Keratinocyte (primary cell): ENCODE data around the gene ADGRL3. TPM values are rescaled to one million over a fixed set of nuclear protein-coding genes. Genes with fewer than 3 reads are reported as not detected.

Experiments
- DNase-seq: peaks from one replicate; pipeline ENCODE4 v3.0.0-alpha.2; 2011; ENCODE audit warnings: low read depth, missing footprints, low spot score
- FAIRE-seq: peaks from 2 replicates; lab custom pipeline; 2011; peaks lifted over from hg19 to GRCh38; lab: Jason Lieb, UNC
- H2AFZ ChIP-seq: 2 replicates; pipeline ENCODE4 v1.6.0; 2012; ENCODE audit warnings: low read length, control low read depth, inconsistent platforms; ENCODE audit not compliant: control insufficient read depth
- H3K27ac ChIP-seq: 2 replicates; pipeline ENCODE4 v1.5.1; 2011; ENCODE audit warnings: low read length; ENCODE audit not compliant: control insufficient read depth, insufficient read depth
- H3K27me3 ChIP-seq: 3 replicates; pipeline ENCODE4 v1.6.0; 2011; ENCODE audit warnings: low read length; ENCODE audit not compliant: control insufficient read depth, insufficient read depth; ENCODE audit errors: extremely low read depth
- H3K36me3 ChIP-seq, 2 experiments: 2 replicates in 1 of 2; 3 replicates in 1 of 2; pipeline ENCODE4 v1.5.1; 2011; ENCODE audit warnings: low read length in 2 of 2, mild to moderate bottlenecking in 1 of 2; ENCODE audit not compliant: control insufficient read depth in 2 of 2, insufficient read depth in 2 of 2; ENCODE audit errors: extremely low read depth in 1 of 2
- H3K4me1 ChIP-seq: 3 replicates; pipeline ENCODE4 v1.5.1; 2011; ENCODE audit warnings: low read length; ENCODE audit not compliant: control insufficient read depth, insufficient read depth; ENCODE audit errors: extremely low read depth
- H3K4me2 ChIP-seq: 3 replicates; pipeline ENCODE4 v1.6.0; 2011; ENCODE audit warnings: low read depth, low read length; ENCODE audit not compliant: control insufficient read depth, insufficient read depth; ENCODE audit errors: extremely low read depth
- H3K4me3 ChIP-seq, 3 experiments: fragments of 200-600 bp in 1 of 3; sonication (generic) in 1 of 3; 2 replicates in 2 of 3; 3 replicates in 1 of 3; pipeline ENCODE4 v1.5.1; 2011 to 2016; ENCODE audit warnings: low read length in 3 of 3, mild to moderate bottlenecking in 3 of 3, control low read depth in 2 of 3, inconsistent platforms in 1 of 3, low read depth in 1 of 3, mixed read lengths in 1 of 3, mixed run types in 1 of 3, moderate library complexity in 1 of 3; ENCODE audit not compliant: control insufficient read depth in 2 of 3, insufficient read depth in 2 of 3; ENCODE audit errors: extremely low read depth in 1 of 3
- H3K79me2 ChIP-seq: 2 replicates; pipeline ENCODE4 v1.6.0; 2012; ENCODE audit warnings: low read length; ENCODE audit not compliant: control insufficient read depth, insufficient read depth
- H3K9ac ChIP-seq: 3 replicates; pipeline ENCODE4 v1.6.0; 2011; ENCODE audit warnings: low read length; ENCODE audit not compliant: control insufficient read depth, insufficient read depth; ENCODE audit errors: extremely low read depth
- H3K9me1 ChIP-seq: 3 replicates; pipeline ENCODE4 v1.6.0; 2011; ENCODE audit warnings: low read length; ENCODE audit not compliant: control insufficient read depth, insufficient read depth; ENCODE audit errors: extremely low read depth
- H3K9me3 ChIP-seq: 2 replicates; pipeline ENCODE4 v1.5.1; 2012; ENCODE audit warnings: low read depth, low read length; ENCODE audit not compliant: control insufficient read depth
- H4K20me1 ChIP-seq: 3 replicates; pipeline ENCODE4 v1.6.0; 2011; ENCODE audit warnings: low read length; ENCODE audit not compliant: control insufficient read depth, insufficient read depth; ENCODE audit errors: extremely low read depth
- EZH2 ChIP-seq: IDR thresholded peaks from one replicate; pipeline ENCODE4 v1.6.1; 2012; ENCODE audit warnings: inconsistent platforms, mild to moderate bottlenecking, low read length, moderate library complexity
- dilution Hi-C: fragments of 300-500 bp; cut with MboI; formaldehyde crosslinking; loops from one replicate; pipeline ENCODE4 v1.7.0; 2020; ENCODE audit warnings: low sequenced_read_pairs; ENCODE audit not compliant: extremely low pct_ligation_motif_present
- polyA minus RNA-seq, 3 experiments: library from RNA; depleted of rRNA, polyadenylated mRNA; stranded (reverse); fragments of >200 nt; gene quantifications; 1 replicate in 1 of 3; 2 replicates in 1 of 3; 3 replicates in 1 of 3; pipeline ENCODE4 v1.2.3, GENCODE V29; 2011
- polyA plus RNA-seq, 5 experiments: library from polyadenylated mRNA; depleted of rRNA in 3 of 5; stranded (reverse) in 3 of 5; stranded (forward) in 1 of 5; unstranded in 1 of 5; fragments of >200 nt; gene quantifications; 1 replicate in 1 of 5; 2 replicates in 3 of 5; 3 replicates in 1 of 5; pipeline versions ENCODE4 v1.2.1 to v1.2.3, GENCODE V29; 2011 to 2012; ENCODE audit warnings: missing spikeins in 2 of 5, low read depth in 1 of 5, low replicate concordance in 1 of 5
- TF ChIP-seq, protein P1 (sequence below), 3 experiments: IDR thresholded peaks in 1 of 3; conservative IDR thresholded peaks in 1 of 3; optimal IDR thresholded peaks in 1 of 3; 2 replicates in 2 of 3; 3 replicates in 1 of 3; pipeline versions ENCODE3 to v1.5.1; 2011; ENCODE audit warnings: low read length in 3 of 3, mild to moderate bottlenecking in 3 of 3, moderate library complexity in 2 of 3, control low read depth in 1 of 3, inconsistent platforms in 1 of 3; ENCODE audit not compliant: insufficient read depth in 2 of 3; ENCODE audit errors: extremely low read depth in 1 of 3

The ADGRL3 gene
- 0.16 to 0.55 TPM (median 0.18 TPM) in 3 replicates for polyA plus RNA-seq
- polyA plus RNA-seq (2011; ENCODE audit: low read depth) = not detected
- polyA plus RNA-seq (2011; cell fraction: cytosol; rRNA removed) = 0.10 and 0.29 TPM in 2 replicates
- 0.83 and 1.0 TPM in 2 replicates for polyA plus RNA-seq (2011; cell fraction: nucleus; rRNA removed)
- 0.03 and 0.14 TPM in 2 replicates for polyA plus RNA-seq (2012; ENCODE audit: low replicate concordance)
- 0.23 to 2.3 TPM (median 1.5 TPM) in 3 replicates for polyA minus RNA-seq
- polyA minus RNA-seq (2011; cell fraction: cytosol; rRNA and poly(A)+ RNA removed) = not detected
- 1.7 and 3.1 TPM in 2 replicates for polyA minus RNA-seq (2011; cell fraction: nucleus; rRNA and poly(A)+ RNA removed)

DNA sequence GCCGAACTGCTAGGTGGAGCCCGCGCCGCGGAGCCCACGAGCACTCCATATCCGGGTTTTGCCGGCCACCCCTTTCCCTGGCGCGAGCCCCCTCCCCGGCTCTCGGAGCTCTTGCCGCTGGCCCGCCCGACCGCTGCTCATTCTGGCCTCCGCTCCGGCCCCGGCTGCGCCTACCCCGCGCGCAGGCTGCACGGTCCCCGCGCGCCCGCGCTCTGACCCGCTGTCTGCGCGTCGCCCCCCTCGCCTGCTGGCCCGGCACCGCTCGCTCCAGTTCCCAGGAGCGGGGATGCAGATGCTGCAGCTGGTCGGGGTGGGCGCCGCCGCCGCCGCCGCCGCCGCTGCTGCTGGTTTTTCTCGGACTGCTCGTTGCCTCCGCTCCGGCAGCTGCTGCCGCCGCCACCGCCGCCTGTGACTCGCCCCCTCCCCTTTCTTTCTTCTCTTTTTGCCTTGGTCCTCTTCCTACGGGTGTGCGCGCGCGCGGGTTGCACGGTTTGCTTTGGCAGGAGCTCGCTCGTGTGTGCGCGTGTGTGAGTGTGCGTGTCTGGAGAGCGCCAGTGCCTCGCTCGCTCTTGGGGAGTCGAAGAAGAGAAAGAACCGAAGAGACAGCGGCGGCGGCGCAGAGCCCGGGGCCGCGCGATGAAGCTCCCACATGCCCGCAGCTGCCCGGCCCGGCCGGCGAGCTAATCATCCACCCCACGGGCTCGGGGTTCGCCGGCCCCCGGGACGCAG is at the start of gene ADGRL3:
ADGRL3 (plus strand) TSS at position 140 of the 729 bp plus-strand sequence.
- dilution Hi-C loops = no loop called here
- Histone ChIP-seq H2AFZ (peak within 1 kb of the TSS; percentile 17), H3K27me3 (peaks cover 37% of the 10 kb centered on the region), H4K20me1 (no peaks in the 10 kb centered on the region), H3K9ac (peak within 1 kb of the TSS; percentile 14), H3K79me2 (no peaks in the 10 kb centered on the region), H3K9me3 (no peaks in the 10 kb centered on the region), H3K36me3 (no peaks in the 10 kb centered on the region), H3K9me1 (no peaks in the 10 kb centered on the region), H3K4me3 (peak within 1 kb of the TSS; percentile 42 to 82 (median 73)), H3K4me1 (peaks cover 23% of the 10 kb centered on the region), H3K4me2 (peak within 1 kb of the TSS; percentile 98), H3K27ac (no peak within 1 kb of the TSS)
- peak; percentile 53 for TF ChIP-seq EZH2
- TF ChIP-seq, protein P1, sequence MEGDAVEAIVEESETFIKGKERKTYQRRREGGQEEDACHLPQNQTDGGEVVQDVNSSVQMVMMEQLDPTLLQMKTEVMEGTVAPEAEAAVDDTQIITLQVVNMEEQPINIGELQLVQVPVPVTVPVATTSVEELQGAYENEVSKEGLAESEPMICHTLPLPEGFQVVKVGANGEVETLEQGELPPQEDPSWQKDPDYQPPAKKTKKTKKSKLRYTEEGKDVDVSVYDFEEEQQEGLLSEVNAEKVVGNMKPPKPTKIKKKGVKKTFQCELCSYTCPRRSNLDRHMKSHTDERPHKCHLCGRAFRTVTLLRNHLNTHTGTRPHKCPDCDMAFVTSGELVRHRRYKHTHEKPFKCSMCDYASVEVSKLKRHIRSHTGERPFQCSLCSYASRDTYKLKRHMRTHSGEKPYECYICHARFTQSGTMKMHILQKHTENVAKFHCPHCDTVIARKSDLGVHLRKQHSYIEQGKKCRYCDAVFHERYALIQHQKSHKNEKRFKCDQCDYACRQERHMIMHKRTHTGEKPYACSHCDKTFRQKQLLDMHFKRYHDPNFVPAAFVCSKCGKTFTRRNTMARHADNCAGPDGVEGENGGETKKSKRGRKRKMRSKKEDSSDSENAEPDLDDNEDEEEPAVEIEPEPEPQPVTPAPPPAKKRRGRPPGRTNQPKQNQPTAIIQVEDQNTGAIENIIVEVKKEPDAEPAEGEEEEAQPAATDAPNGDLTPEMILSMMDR (optimal IDR thresholded peaks at IDR 0.05 in 1 of 3, IDR thresholded peaks at IDR 0.05 in 1 of 3, conservative IDR thresholded peaks at IDR 0.05 in 1 of 3; ENCODE audit: extremely low read depth in 1 of 3, insufficient read depth in 2 of 3, low read length in 3 of 3) = no peak
- no peak for FAIRE-seq
- DNase-seq = no peak

- no peak for FAIRE-seq
- dilution Hi-C loops = no loop called here
- H3K27me3 ChIP-seq = no peaks in the 10 kb centered on the region
These were observed 47.7 kb upstream of the ADGRL3 start for GRCh38 chr4:61152433-61152832.

More at GRCh38 chr4:61152433-61152832, 47.7 kb upstream of the ADGRL3 start:
- H2AFZ ChIP-seq = no peak overlapping the region
- no peak overlapping the region for H3K27ac ChIP-seq
- H3K9ac ChIP-seq = no peak overlapping the region
- no peaks in the 10 kb centered on the region for H3K9me3 ChIP-seq
- no peaks in the 10 kb centered on the region for H4K20me1 ChIP-seq
- no peaks in the 10 kb centered on the region for H3K9me1 ChIP-seq
- no peak overlapping the region for H3K4me2 ChIP-seq
- no peaks in the 10 kb centered on the region for H3K79me2 ChIP-seq
- DNase-seq = no peak
- H3K36me3 ChIP-seq = no peaks in the 10 kb centered on the region
- H3K4me3 ChIP-seq = no peak overlapping the region
- TF ChIP-seq EZH2 = no peak
- no peaks in the 10 kb centered on the region for H3K4me1 ChIP-seq
